ENCODE data around the gene TRAM2. TPM values are rescaled to one million over a fixed set of nuclear protein-coding genes. Genes with fewer than 3 reads are reported as not detected.

TRAM2 gene
- total and polyA plus RNA-seq, 4 donors, result 7.3 to 20.3 (median 13.0) TPM

- TF ChIP-seq HNF4G (IDR thresholded peaks at IDR 0.05) (no peak), ATF3 (IDR thresholded peaks at IDR 0.05) (no peak), YY1 (IDR thresholded peaks at IDR 0.05) (no peak), CTCF (IDR thresholded peaks at IDR 0.05; ENCODE audit: low read depth, low read length, missing input control) (no peak), EGR1 (IDR thresholded peaks at IDR 0.05; ENCODE audit: low read depth in 2 of 2) (no peak)
Measured at GRCh38 chr6:52482903-52483670, 93.8 kb downstream of the TRAM2 start (continued).

- no peak for DNase-seq (ENCODE audit: low spot score)
- H3K9me3 ChIP-seq (ENCODE audit: control insufficient read depth in 4 of 4, low read length in 3 of 4), result no peaks in the 10 kb centered on the region
Measured at GRCh38 chr6:52475307-52475706, 101.6 kb downstream of the TRAM2 start.

More at GRCh38 chr6:52475307-52475706, 101.6 kb downstream of the TRAM2 start:
- Histone ChIP-seq H3K27me3 (ENCODE audit: control insufficient read depth in 4 of 4, insufficient read depth in 4 of 4, low read length in 3 of 4) (no peaks in the 10 kb centered on the region), H3K36me3 (ENCODE audit: control insufficient read depth in 4 of 4, insufficient read depth in 3 of 4, low read depth in 1 of 4, low read length in 3 of 4) (no peaks in the 10 kb centered on the region), H3K4me1 (ENCODE audit: control insufficient read depth in 4 of 4, insufficient read depth in 4 of 4, low read length in 3 of 4) (no peaks in the 10 kb centered on the region), H3K4me3 (ENCODE audit: low read depth in 1 of 3, low read length in 3 of 3) (no peak overlapping the region), H3K9ac (ENCODE audit: low read depth in 1 of 2, low read length in 2 of 2) (no peak overlapping the region), H3K27ac (ENCODE audit: low read depth in 1 of 2, low read length in 2 of 2) (no peak overlapping the region)
- 84% methylated on average over 2 of the region's 2 CpGs for WGBS
- TF ChIP-seq YY1 (IDR thresholded peaks at IDR 0.05) (no peak), EGR1 (IDR thresholded peaks at IDR 0.05; ENCODE audit: low read depth in 2 of 2) (no peak), RXRA (IDR thresholded peaks at IDR 0.05) (no peak), SP1 (IDR thresholded peaks at IDR 0.05) (no peak), FOXA2 (IDR thresholded peaks at IDR 0.05) (no peak), TAF1 (conservative IDR thresholded peaks at IDR 0.05) (no peak), ATF3 (IDR thresholded peaks at IDR 0.05) (no peak), GABPA (IDR thresholded peaks at IDR 0.05 in 1 of 2, conservative IDR thresholded peaks at IDR 0.05 in 1 of 2) (no peak), FOXA1 (IDR thresholded peaks at IDR 0.05) (no peak), NR2F2 (IDR thresholded peaks at IDR 0.05) (no peak), HNF4G (IDR thresholded peaks at IDR 0.05) (no peak), REST (IDR thresholded peaks at IDR 0.05) (no peak), JUND (IDR thresholded peaks at IDR 0.05) (no peak), HNF4A (conservative IDR thresholded peaks at IDR 0.05) (no peak), ZBTB33 (IDR thresholded peaks at IDR 0.05) (no peak), CTCF (IDR thresholded peaks at IDR 0.05; ENCODE audit: low read depth, low read length, missing input control) (no peak), RAD21 (IDR thresholded peaks at IDR 0.05) (no peak)

Data from liver (tissue), 9 donors.